Suprapubic skin (tissue), 4 donors: ENCODE measurements around the gene ARPC5.

Experiments used
- EP300 ChIP-seq: sonication (generic); formaldehyde crosslinking; IDR thresholded peaks from one replicate; pipeline ENCODE4 v1.6.1; 2017; ENCODE audit warnings: antibody characterized with exemption
- POLR2A ChIP-seq, 2 donors: fragments of 450-650 bp; IDR thresholded peaks; one replicate each; pipeline ENCODE4 v1.6.1; 2017; ENCODE audit warnings: antibody characterized with exemption in 2 of 2, mild to moderate bottlenecking in 2 of 2, moderate library complexity in 2 of 2
- POLR2AphosphoS5 ChIP-seq, 3 donors: sonication (generic); formaldehyde crosslinking; IDR thresholded peaks; one replicate each; pipeline ENCODE4 v1.6.1; 2017; ENCODE audit warnings: antibody characterized with exemption in 3 of 3
- TF ChIP-seq, protein P1 (sequence below), 2 donors: fragments of 200-600 bp in 1 of 2; fragments of 450-650 bp in 1 of 2; sonication (generic) in 1 of 2; IDR thresholded peaks; one replicate each; pipeline ENCODE4 v1.5.1; 2016 to 2019; ENCODE audit warnings: antibody characterized with exemption in 2 of 2, mild to moderate bottlenecking in 1 of 2, moderate library complexity in 1 of 2

DNA sequence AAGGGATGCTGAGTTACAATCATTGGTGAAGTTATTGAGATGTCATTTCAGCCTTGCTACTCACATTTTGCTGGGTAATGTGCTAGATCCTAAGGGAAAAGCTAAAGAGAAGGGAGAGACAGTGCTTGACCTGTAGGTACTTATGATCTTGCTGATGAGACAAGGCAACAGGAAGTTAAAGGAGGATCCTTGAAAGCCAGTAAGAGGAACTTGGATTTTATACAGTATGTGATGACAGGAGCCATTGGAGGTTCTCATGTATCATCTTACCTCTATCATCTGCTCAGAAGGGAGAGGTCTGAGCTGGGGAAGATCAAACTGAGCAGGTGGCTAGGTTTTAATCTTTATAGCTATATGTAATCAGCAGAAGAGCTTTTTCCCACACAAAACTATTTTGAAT, 11.2 kb upstream of the ARPC5 start:
- no peak for TF ChIP-seq POLR2AphosphoS5 (IDR thresholded peaks at IDR 0.05)
- TF ChIP-seq, protein P1, sequence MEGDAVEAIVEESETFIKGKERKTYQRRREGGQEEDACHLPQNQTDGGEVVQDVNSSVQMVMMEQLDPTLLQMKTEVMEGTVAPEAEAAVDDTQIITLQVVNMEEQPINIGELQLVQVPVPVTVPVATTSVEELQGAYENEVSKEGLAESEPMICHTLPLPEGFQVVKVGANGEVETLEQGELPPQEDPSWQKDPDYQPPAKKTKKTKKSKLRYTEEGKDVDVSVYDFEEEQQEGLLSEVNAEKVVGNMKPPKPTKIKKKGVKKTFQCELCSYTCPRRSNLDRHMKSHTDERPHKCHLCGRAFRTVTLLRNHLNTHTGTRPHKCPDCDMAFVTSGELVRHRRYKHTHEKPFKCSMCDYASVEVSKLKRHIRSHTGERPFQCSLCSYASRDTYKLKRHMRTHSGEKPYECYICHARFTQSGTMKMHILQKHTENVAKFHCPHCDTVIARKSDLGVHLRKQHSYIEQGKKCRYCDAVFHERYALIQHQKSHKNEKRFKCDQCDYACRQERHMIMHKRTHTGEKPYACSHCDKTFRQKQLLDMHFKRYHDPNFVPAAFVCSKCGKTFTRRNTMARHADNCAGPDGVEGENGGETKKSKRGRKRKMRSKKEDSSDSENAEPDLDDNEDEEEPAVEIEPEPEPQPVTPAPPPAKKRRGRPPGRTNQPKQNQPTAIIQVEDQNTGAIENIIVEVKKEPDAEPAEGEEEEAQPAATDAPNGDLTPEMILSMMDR (IDR thresholded peaks at IDR 0.05), result no peak
- TF ChIP-seq POLR2A (IDR thresholded peaks at IDR 0.05), result no peak
- TF ChIP-seq EP300, result no peak
